Pancreas (tissue), 10 donors: ENCODE data around the gene DLL3. TPM values are rescaled to one million over a fixed set of nuclear protein-coding genes. Genes with fewer than 3 reads are reported as not detected.

Source experiments
- ATAC-seq, 4 donors: fragments of 200-7000 bp; cut with Tn5 transposase; one replicate each; pipeline versions ENCODE4 v1.8.0 to v1.9.1; 2020; ENCODE audit warnings: mild to moderate bottlenecking in 4 of 4, moderate library complexity in 4 of 4
- DNase-seq, 6 donors: peaks; one replicate each; pipeline ENCODE4 v3.0.0-alpha.2; 2020
- FAIRE-seq: peaks from 2 replicates; lab custom pipeline; 2012; peaks lifted over from hg19 to GRCh38; lab: Jason Lieb, UNC
- H3K27ac ChIP-seq, 4 donors: fragments of 200-600 bp; sonication (generic); 1 replicate in 3 of 4; 2 replicates in 1 of 4; pipeline versions ENCODE4 v1.5.0 to v1.8.0; 2020
- H3K27me3 ChIP-seq, 4 donors: fragments of 200-600 bp; one replicate each; pipeline ENCODE4 v1.8.0; 2021
- H3K36me3 ChIP-seq, 3 donors: fragments of 200-600 bp; sonication (generic) in 1 of 3; one replicate each; pipeline versions ENCODE4 v1.5.0 to v1.8.0; 2020 to 2021
- H3K4me1 ChIP-seq, 3 donors: fragments of 200-600 bp; one replicate each; pipeline ENCODE4 v1.8.0; 2021
- H3K4me3 ChIP-seq, 4 donors: fragments of 200-600 bp; sonication (generic) in 2 of 4; one replicate each; pipeline versions ENCODE4 v1.5.0 to v1.8.0; 2020 to 2021
- H3K9me3 ChIP-seq, 4 donors: fragments of 200-600 bp; one replicate each; pipeline ENCODE4 v1.8.0; 2021
- WGBS, 2 donors: extraction: QIAGEN DNeasy Blood & Tissue Kit; methylation state at CpG; one replicate each; pipeline ENCODE4 v1.1.7; 2013; 5-methylcytosine and 5-hydroxymethylcytosine counted together
- intact Hi-C, 3 donors: fragments of 100-400 bp; cut with DNase I; formaldehyde crosslinking; loops; one replicate each; pipeline versions ENCODE4 v1.11.1 to v1.14.2; 2022
- polyA plus RNA-seq, 2 donors: library from polyadenylated mRNA; stranded (reverse); fragments of 200-250 nt; gene quantifications; one replicate each; pipeline ENCODE4 v1.2.3, GENCODE V29; 2013
- total RNA-seq, 6 donors: library from RNA; stranded (reverse); fragmentation: NEBNext Ultra II Directional in 4 of 6; extraction: Animal tissue kit (Norgen Biotek cat#: 25700) in 4 of 6; gene quantifications; one replicate each; pipeline versions ENCODE4 v1.2.1 to v1.2.4, GENCODE V29; 2021 to 2023
- TF ChIP-seq, protein P1 (sequence below), 4 donors: fragments of 200-600 bp; sonication (generic) in 3 of 4; IDR thresholded peaks; one replicate each; pipeline versions ENCODE4 v1.5.0 to v1.8.0; 2021; ENCODE audit warnings: antibody characterized with exemption in 4 of 4
- donor health status: healthy with polysubstance abuse.
- donor health status: DM: no; HTN: no; CAD: no; lungs with moderate emphysema.
- donor health status: DM: no; HTN: no; CAD: no.
- donor health status: control.
- donor health status: control.
- donor health status: Bipolar disorder and iron deficiency.
- donor health status: DM: yes; HTN: yes; CAD: no.
- donor health status: DM: no; HTN: no; CAD: no.
- donor health status: DM: no; HTN: no; CAD: no.
- donor health status: DM: yes; HTN: yes; CAD: no.

Gene DLL3
- total and polyA plus RNA-seq, 8 donors, result 0.13 to 0.14 TPM; not detected in 6

DNA sequence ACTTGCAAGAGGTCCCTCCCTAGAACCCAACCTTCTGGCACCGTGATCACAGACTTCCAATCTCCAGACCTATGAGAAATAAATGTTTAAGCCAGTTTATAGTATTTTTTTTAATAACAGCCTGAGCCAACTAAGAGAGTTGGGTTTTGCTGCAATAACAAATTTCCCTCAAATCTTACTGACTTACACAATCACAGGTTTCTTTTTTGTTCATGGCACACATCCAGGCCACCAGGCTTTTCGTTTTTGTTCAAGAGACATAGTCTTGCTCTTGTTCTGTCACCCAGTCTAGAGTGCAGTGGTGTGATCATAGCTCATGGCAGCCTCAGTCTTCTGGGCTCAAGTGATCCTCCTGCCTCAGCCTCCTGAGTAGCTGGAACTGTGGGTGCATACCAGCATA, 14.2 kb downstream of the DLL3 start:
- FAIRE-seq (no peak), DNase-seq (no peak), ATAC-seq (no peak)
- no peak overlapping the region for H3K4me3 ChIP-seq
- TF ChIP-seq, protein P1, sequence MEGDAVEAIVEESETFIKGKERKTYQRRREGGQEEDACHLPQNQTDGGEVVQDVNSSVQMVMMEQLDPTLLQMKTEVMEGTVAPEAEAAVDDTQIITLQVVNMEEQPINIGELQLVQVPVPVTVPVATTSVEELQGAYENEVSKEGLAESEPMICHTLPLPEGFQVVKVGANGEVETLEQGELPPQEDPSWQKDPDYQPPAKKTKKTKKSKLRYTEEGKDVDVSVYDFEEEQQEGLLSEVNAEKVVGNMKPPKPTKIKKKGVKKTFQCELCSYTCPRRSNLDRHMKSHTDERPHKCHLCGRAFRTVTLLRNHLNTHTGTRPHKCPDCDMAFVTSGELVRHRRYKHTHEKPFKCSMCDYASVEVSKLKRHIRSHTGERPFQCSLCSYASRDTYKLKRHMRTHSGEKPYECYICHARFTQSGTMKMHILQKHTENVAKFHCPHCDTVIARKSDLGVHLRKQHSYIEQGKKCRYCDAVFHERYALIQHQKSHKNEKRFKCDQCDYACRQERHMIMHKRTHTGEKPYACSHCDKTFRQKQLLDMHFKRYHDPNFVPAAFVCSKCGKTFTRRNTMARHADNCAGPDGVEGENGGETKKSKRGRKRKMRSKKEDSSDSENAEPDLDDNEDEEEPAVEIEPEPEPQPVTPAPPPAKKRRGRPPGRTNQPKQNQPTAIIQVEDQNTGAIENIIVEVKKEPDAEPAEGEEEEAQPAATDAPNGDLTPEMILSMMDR (IDR thresholded peaks at IDR 0.05), result no peak
- intact Hi-C loops, result no loop called here
- H3K27ac ChIP-seq, result no peak overlapping the region
- 40% methylated on average over 2 of the region's 2 CpGs for WGBS, 2 donors
- no peaks in the 10 kb centered on the region for H3K36me3 ChIP-seq
- H3K4me1 ChIP-seq, result no peaks in the 10 kb centered on the region
- peaks cover 0 to 30% (median 2%) of the 10 kb centered on the region in 4 donors for H3K27me3 ChIP-seq
- H3K9me3 ChIP-seq, result no peaks in the 10 kb centered on the region

DNA sequence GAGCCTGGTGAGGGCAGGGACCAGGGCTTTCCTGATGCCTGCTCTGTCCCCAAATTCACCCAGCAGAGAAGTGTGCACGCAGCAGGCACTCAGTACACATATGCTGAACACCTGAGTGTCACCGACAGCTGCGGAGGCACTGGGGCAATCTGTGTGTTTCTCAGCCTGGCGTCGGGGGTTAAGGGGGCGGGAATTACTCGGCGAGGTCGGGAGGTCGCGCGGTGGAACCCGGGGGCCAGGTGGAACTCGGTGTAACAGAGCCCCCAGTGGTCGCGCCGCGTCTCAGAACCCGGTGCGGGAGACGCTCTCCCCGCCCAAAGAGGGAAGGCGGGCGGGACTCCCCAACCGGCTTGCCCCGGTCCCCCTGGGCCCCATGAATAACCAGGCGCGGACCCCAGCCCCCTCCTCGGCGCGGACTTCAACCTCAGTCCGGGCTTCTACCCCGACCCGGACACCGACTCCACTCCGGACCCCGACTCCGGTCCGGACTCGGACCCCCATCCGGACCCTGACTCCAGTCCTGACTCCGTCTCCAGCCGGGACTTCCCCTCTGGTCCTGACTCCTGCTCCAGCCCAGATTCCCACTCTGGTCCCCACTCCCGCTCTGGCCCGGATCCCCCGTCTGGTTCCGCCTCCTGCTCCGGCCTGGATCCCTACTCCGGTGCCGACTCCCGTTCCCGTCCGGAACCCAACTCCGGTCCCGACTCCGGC, 16.2 kb downstream of the DLL3 start, which contains the start of gene SELENOV:
TSS of gene SELENOV (plus strand) at position 300 of the 711 bp plus-strand sequence. CDS start at position 374, 74 bp downstream.
- Histone ChIP-seq H3K27ac (no peak within 1 kb of the TSS), H3K4me3 (peak within 1 kb of the TSS in 3 of 4 donors; percentile 12 to 41 (median 28)), H3K27me3 (peaks cover 0 to 27% (median 2%) of the 10 kb centered on the region in 4 donors), H3K4me1 (no peaks in the 10 kb centered on the region), H3K36me3 (no peaks in the 10 kb centered on the region), H3K9me3 (no peaks in the 10 kb centered on the region)
- DNase-seq (no peak), ATAC-seq (peak; percentile 50 to 57 (median 52)), FAIRE-seq (no peak)
- 1 to 2% methylated on average over 52 to 56 of the region's 56 CpGs for WGBS, 2 donors
- intact Hi-C loops, result no loop called here
- TF ChIP-seq, protein P1 (IDR thresholded peaks at IDR 0.05), result no peak

DNA sequence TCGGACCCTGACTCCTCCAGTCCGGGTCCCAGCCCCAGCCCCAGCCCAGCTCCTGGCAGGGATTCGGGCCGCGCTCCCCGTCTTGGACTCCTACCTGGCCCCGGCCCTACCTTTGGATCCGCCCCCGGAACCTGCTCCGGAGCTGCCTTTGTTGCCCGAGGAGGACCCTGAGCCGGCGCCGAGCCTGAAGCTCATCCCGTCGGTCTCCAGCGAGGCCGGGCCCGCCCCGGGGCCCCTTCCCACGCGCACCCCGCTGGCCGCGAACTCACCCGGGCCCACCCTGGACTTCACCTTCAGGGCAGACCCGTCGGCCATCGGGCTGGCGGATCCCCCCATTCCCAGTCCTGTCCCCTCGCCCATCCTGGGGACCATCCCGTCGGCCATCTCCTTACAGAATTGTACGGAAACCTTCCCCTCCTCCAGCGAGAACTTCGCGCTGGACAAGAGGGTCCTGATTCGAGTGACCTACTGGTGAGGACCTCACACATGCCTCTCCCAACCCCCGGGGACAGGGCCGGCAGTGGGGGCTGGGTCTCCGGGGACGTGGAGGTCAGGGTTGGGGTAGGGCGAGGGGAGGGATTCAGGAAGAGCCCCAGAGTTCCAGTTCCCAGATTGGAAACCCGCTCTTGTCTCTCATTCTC, 16.9 kb downstream of the DLL3 start:
- intact Hi-C loops, result no loop called here
- FAIRE-seq (no peak), ATAC-seq (peak; percentile 29 to 59 (median 49)), DNase-seq (peak in 3 of 6 donors; percentile 52 to 75 (median 68))
- H3K4me1 ChIP-seq, result no peaks in the 10 kb centered on the region
- no peaks in the 10 kb centered on the region for H3K36me3 ChIP-seq
- H3K27ac ChIP-seq, result no peak overlapping the region
- H3K27me3 ChIP-seq, result peaks cover 0 to 27% (median 2%) of the 10 kb centered on the region in 4 donors
- H3K4me3 ChIP-seq, result peak overlapping the region in 3 of 4 donors; percentile 12 to 41 (median 28)
- TF ChIP-seq, protein P1 (IDR thresholded peaks at IDR 0.05), result no peak
- no peaks in the 10 kb centered on the region for H3K9me3 ChIP-seq
- WGBS, 2 donors, result 4 to 5% methylated on average over 40 to 44 of the region's 44 CpGs

DNA sequence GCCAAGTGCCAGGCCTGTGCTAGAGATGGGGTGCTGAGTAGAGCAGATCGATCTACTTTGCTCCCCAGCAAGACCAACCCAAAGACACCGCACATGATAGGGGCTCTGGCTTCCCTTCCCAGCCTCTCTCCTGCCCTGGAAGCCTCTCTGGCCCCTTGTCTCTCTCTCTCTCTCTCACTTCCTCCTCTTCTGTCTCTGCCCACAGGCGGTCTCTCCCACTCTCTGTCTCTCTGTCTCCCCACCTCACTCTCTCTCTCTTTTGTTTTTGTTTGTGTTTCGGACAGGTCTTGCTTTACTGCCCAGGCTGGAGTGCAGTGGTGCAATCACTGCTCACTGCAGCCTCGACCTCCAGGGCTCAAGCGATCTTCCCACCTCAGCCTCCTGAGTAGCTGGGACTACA, 17.5 kb downstream of the DLL3 start:
- Histone ChIP-seq H3K4me1 (no peaks in the 10 kb centered on the region), H3K4me3 (no peak overlapping the region), H3K27ac (no peak overlapping the region), H3K9me3 (no peaks in the 10 kb centered on the region), H3K27me3 (peaks cover 0 to 27% (median 2%) of the 10 kb centered on the region in 4 donors), H3K36me3 (no peaks in the 10 kb centered on the region)
- WGBS, 2 donors, result 58 to 60% methylated on average over 6 of the region's 6 CpGs
- no peak for FAIRE-seq
- DNase-seq, result no peak
- TF ChIP-seq, protein P1 (IDR thresholded peaks at IDR 0.05), result no peak
- ATAC-seq, result no peak
- intact Hi-C loops, result no loop called here
